Gastrocnemius medialis (tissue), 4 donors: Measurements from ENCODE around the gene CNTRL. TPM values are rescaled to one million over a fixed set of nuclear protein-coding genes. Genes with fewer than 3 reads are reported as not detected.

Source experiments
- ATAC-seq, 2 donors: fragments of 150-250 bp; one replicate each; pipeline ENCODE4 v1.9.1; 2016
- DNase-seq, 2 donors: peaks; one replicate each; pipeline ENCODE4 v3.0.0-alpha.2; 2019
- H3K27ac ChIP-seq, 4 donors: fragments of 200-600 bp; sonication (generic); 1 replicate in 1 of 4; 2 replicates in 3 of 4; pipeline ENCODE4 v1.5.1; 2016 to 2018; ENCODE audit warnings: mild to moderate bottlenecking in 2 of 4, moderate library complexity in 1 of 4
- H3K27me3 ChIP-seq, 3 donors: fragments of 200-600 bp; sonication (generic) in 2 of 3; 1 replicate in 1 of 3; 2 replicates in 2 of 3; pipeline versions ENCODE4 v1.5.1 to v1.6.0; 2016 to 2019; ENCODE audit warnings: mild to moderate bottlenecking in 1 of 3, moderate library complexity in 1 of 3
- H3K36me3 ChIP-seq, 2 donors: fragments of 200-600 bp; sonication (generic) in 1 of 2; one replicate each; pipeline ENCODE4 v1.5.1; 2017 to 2018
- H3K4me1 ChIP-seq, 2 donors: fragments of 200-600 bp; sonication (generic) in 1 of 2; one replicate each; pipeline ENCODE4 v1.5.1; 2016 to 2017; ENCODE audit warnings: mild to moderate bottlenecking in 2 of 2
- H3K4me3 ChIP-seq, 4 donors: fragments of 200-600 bp; sonication (generic) in 3 of 4; 1 replicate in 1 of 4; 2 replicates in 3 of 4; pipeline ENCODE4 v1.5.1; 2016 to 2019; ENCODE audit warnings: mild to moderate bottlenecking in 2 of 4
- H3K9me3 ChIP-seq, 3 donors: fragments of 200-600 bp; sonication (generic) in 2 of 3; 1 replicate in 1 of 3; 2 replicates in 2 of 3; pipeline ENCODE4 v1.5.1; 2016 to 2019
- CTCF ChIP-seq, 5 experiments: fragments of 450-650 bp in 3 of 5; fragments of 200-600 bp in 2 of 5; sonication (generic) in 2 of 5; IDR thresholded peaks in 4 of 5; conservative IDR thresholded peaks in 1 of 5; 1 replicate in 4 of 5; 2 replicates in 1 of 5; pipeline ENCODE4 v1.5.1; 2016 to 2019; ENCODE audit warnings: antibody characterized with exemption in 5 of 5, mild to moderate bottlenecking in 3 of 5, moderate library complexity in 3 of 5
- POLR2A ChIP-seq, 2 donors: fragments of 450-650 bp; IDR thresholded peaks; one replicate each; pipeline ENCODE4 v1.6.1; 2017; ENCODE audit warnings: antibody characterized with exemption in 2 of 2, mild to moderate bottlenecking in 2 of 2, moderate library complexity in 2 of 2
- in situ Hi-C, 4 donors: fragments of 200-750 bp; cut with MboI; loops; one replicate each; pipeline versions ENCODE4 v1.15.0 to v1.8.0; 2017; ENCODE audit warnings: low sequenced_read_pairs in 4 of 4
- intact Hi-C: fragments of 100-400 bp; cut with DNase I; formaldehyde crosslinking; loops from one replicate; pipeline ENCODE4 v1.15.1; 2023; ENCODE audit warnings: low total_unique reads
- total RNA-seq, 4 donors: library from RNA; depleted of rRNA; stranded (reverse); fragments of >200 nt; gene quantifications; one replicate each; pipeline versions ENCODE4 v1.1.0 to v1.2.3, GENCODE V29; 2016

The CNTRL gene
- total RNA-seq, 4 donors from 2014 or later = 1.0 to 3.2 (median 1.6) TPM

GRCh38 chr9:121214005-121214404 is 139.2 kb downstream of the CNTRL start:
- in situ Hi-C loops (loop anchor here (5.0 to 25.0 kb wide), 4 partner anchors 51 to 183 kb away; partner anchors contain the start of gene GSN (in 1 of the 4)), intact Hi-C loops (loop anchor here (5.0 kb wide), 3 partner anchors 83 to 163 kb away; no protein-coding TSS in a partner anchor)
- peaks cover 0 to 6% of the 10 kb centered on the region in 2 donors for H3K4me1 ChIP-seq
- ATAC-seq (no peak), DNase-seq (no peak)
- no peaks in the 10 kb centered on the region for H3K9me3 ChIP-seq
- H3K27me3 ChIP-seq = no peaks in the 10 kb centered on the region
- no peak overlapping the region for H3K27ac ChIP-seq
- H3K36me3 ChIP-seq = no peaks in the 10 kb centered on the region
- H3K4me3 ChIP-seq = no peak overlapping the region
- TF ChIP-seq CTCF (IDR thresholded peaks at IDR 0.05 in 4 of 5, conservative IDR thresholded peaks at IDR 0.05 in 1 of 5) = no peak
- TF ChIP-seq POLR2A (IDR thresholded peaks at IDR 0.05) = no peak

- DNase-seq = no peak
- H3K27ac ChIP-seq = no peak overlapping the region
- TF ChIP-seq CTCF (IDR thresholded peaks at IDR 0.05 in 4 of 5, conservative IDR thresholded peaks at IDR 0.05 in 1 of 5) (no peak), POLR2A (IDR thresholded peaks at IDR 0.05) (no peak)
- H3K36me3 ChIP-seq = no peaks in the 10 kb centered on the region
- no peaks in the 10 kb centered on the region for H3K27me3 ChIP-seq
- in situ Hi-C loops (loop anchor here (5.0 to 25.0 kb wide), 4 partner anchors 48 to 181 kb away; partner anchors contain the start of gene GSN (in 1 of the 4)), intact Hi-C loops (no loop called here)
- ATAC-seq = no peak
- no peak overlapping the region for H3K4me3 ChIP-seq
- no peaks in the 10 kb centered on the region for H3K9me3 ChIP-seq
- peaks cover 0 to 6% of the 10 kb centered on the region in 2 donors for H3K4me1 ChIP-seq
Observed at GRCh38 chr9:121216271-121216805, 141.6 kb downstream of the CNTRL start.

- ATAC-seq = no peak
- Histone ChIP-seq H3K36me3 (no peaks in the 10 kb centered on the region), H3K9me3 (no peaks in the 10 kb centered on the region), H3K4me3 (no peak overlapping the region), H3K27ac (no peak overlapping the region), H3K4me1 (peaks cover 0 to 6% of the 10 kb centered on the region in 2 donors), H3K27me3 (no peaks in the 10 kb centered on the region)
- in situ Hi-C loops (loop anchor here (5.0 to 25.0 kb wide), 4 partner anchors 47 to 180 kb away; partner anchors contain the start of gene GSN (in 1 of the 4)), intact Hi-C loops (no loop called here)
- TF ChIP-seq POLR2A (IDR thresholded peaks at IDR 0.05) = no peak
- no peak for TF ChIP-seq CTCF (IDR thresholded peaks at IDR 0.05 in 4 of 5, conservative IDR thresholded peaks at IDR 0.05 in 1 of 5)
- DNase-seq = no peak
Observed at GRCh38 chr9:121217609-121218292, 143.0 kb downstream of the CNTRL start.

GRCh38 chr9:121218357-121219027 is 143.7 kb downstream of the CNTRL start:
- Histone ChIP-seq H3K4me1 (no peaks in the 10 kb centered on the region), H3K27ac (no peak overlapping the region), H3K36me3 (no peaks in the 10 kb centered on the region), H3K9me3 (no peaks in the 10 kb centered on the region), H3K4me3 (no peak overlapping the region), H3K27me3 (no peaks in the 10 kb centered on the region)
- intact Hi-C loops (no loop called here), in situ Hi-C loops (loop anchor here (5.0 to 25.0 kb wide), 4 partner anchors 46 to 179 kb away; partner anchors contain the start of gene GSN (in 1 of the 4))
- DNase-seq (no peak), ATAC-seq (no peak)
- no peak for TF ChIP-seq POLR2A (IDR thresholded peaks at IDR 0.05)

GRCh38 chr9:121219530-121219929 is 144.8 kb downstream of the CNTRL start:
- intact Hi-C loops = no loop called here

More at GRCh38 chr9:121219530-121219929, 144.8 kb downstream of the CNTRL start:
- ATAC-seq (no peak), DNase-seq (no peak)
- in situ Hi-C loops = loop anchor here (5.0 to 25.0 kb wide), 4 partner anchors 45 to 178 kb away; partner anchors contain the start of gene GSN (in 1 of the 4)
- Histone ChIP-seq H3K36me3 (no peaks in the 10 kb centered on the region), H3K9me3 (no peaks in the 10 kb centered on the region), H3K27ac (no peak overlapping the region), H3K27me3 (no peaks in the 10 kb centered on the region), H3K4me3 (no peak overlapping the region), H3K4me1 (no peaks in the 10 kb centered on the region)
- TF ChIP-seq CTCF (IDR thresholded peaks at IDR 0.05 in 4 of 5, conservative IDR thresholded peaks at IDR 0.05 in 1 of 5) = no peak
- no peak for TF ChIP-seq POLR2A (IDR thresholded peaks at IDR 0.05)
